H1 (cell line): ENCODE measurements around the gene SLC35E4. TPM values are rescaled to one million over a fixed set of nuclear protein-coding genes. Genes with fewer than 3 reads are reported as not detected.

Source experiments
- CTCF ChIA-PET: fragments of 300-600 bp; sonication (Branson Sonifier 250); formaldehyde crosslinking; loops from one replicate; lab custom pipeline; 2021; ENCODE audit not compliant: partially characterized antibody; lab: Charles Lee
- POLR2A ChIA-PET: fragments of 300-600 bp; sonication (Branson Sonifier 250); formaldehyde crosslinking; loops from one replicate; lab custom pipeline; 2021; ENCODE audit warnings: inconsistent platforms; ENCODE audit not compliant: partially characterized antibody; lab: Charles Lee
- DNase-seq, 2 experiments: peaks; one replicate each; pipeline versions ENCODE4 v3.0.0 to v3.0.0-alpha.2; 2010 to 2022; ENCODE audit warnings: low spot score in 2 of 2, low read depth in 1 of 2, mixed read lengths in 1 of 2
- FAIRE-seq: peaks from 2 replicates; lab custom pipeline; 2011; peaks lifted over from hg19 to GRCh38; lab: Jason Lieb, UNC
- H2AFZ ChIP-seq: 2 replicates; pipeline ENCODE4 v1.8.1; 2012; ENCODE audit warnings: low read length, inconsistent platforms
- H2AK5ac ChIP-seq: 2 replicates; pipeline ENCODE4 v1.6.1; 2013; ENCODE audit warnings: low read depth, low read length
- H2BK120ac ChIP-seq: replicated peaks from 2 replicates; pipeline ENCODE3; 2013; ENCODE audit warnings: low read depth, low read length, inconsistent platforms
- H2BK12ac ChIP-seq: 2 replicates; pipeline ENCODE4 v1.6.1; 2013; ENCODE audit warnings: low read depth, low read length
- H2BK15ac ChIP-seq: 2 replicates; pipeline ENCODE4 v1.6.1; 2013; ENCODE audit warnings: low read length
- H2BK20ac ChIP-seq: 2 replicates; pipeline ENCODE4 v1.6.1; 2013; ENCODE audit warnings: low read length
- H2BK5ac ChIP-seq: 2 replicates; pipeline ENCODE4 v1.6.1; 2013; ENCODE audit warnings: low read depth, low read length
- H3K14ac ChIP-seq: 2 replicates; pipeline ENCODE4 v1.6.1; 2013; ENCODE audit warnings: inconsistent platforms; ENCODE audit not compliant: insufficient read length
- H3K18ac ChIP-seq: 2 replicates; pipeline ENCODE4 v1.6.1; 2013; ENCODE audit warnings: low read length; ENCODE audit errors: extremely low read depth
- H3K23ac ChIP-seq: 2 replicates; pipeline ENCODE4 v1.6.1; 2013; ENCODE audit warnings: inconsistent platforms; ENCODE audit not compliant: insufficient read length
- H3K23me2 ChIP-seq: 2 replicates; pipeline ENCODE4 v1.6.1; 2013; ENCODE audit warnings: low read depth, low read length
- H3K27ac ChIP-seq: 2 replicates; pipeline ENCODE4 v1.6.1; 2011; ENCODE audit warnings: low read depth, low read length, inconsistent platforms
- H3K27me3 ChIP-seq, 4 experiments: replicated peaks in 1 of 4; 1 replicate in 1 of 4; 2 replicates in 3 of 4; pipeline versions ENCODE4 v1.6.1 to v1.8.1; 2011 to 2013; ENCODE audit warnings: low read length in 3 of 4, mild to moderate bottlenecking in 3 of 4, inconsistent platforms in 2 of 4, mixed read lengths in 2 of 4, moderate library complexity in 1 of 4; ENCODE audit not compliant: control insufficient read depth in 3 of 4, insufficient read depth in 3 of 4; ENCODE audit errors: extremely low read depth in 1 of 4
- H3K36me3 ChIP-seq, 4 experiments: 2 replicates each; pipeline versions ENCODE4 v1.6.1 to v1.8.1; 2011 to 2013; ENCODE audit warnings: mild to moderate bottlenecking in 4 of 4, low read length in 3 of 4, moderate library complexity in 2 of 4, control low read depth in 1 of 4, inconsistent platforms in 1 of 4; ENCODE audit not compliant: insufficient read depth in 4 of 4, control insufficient read depth in 2 of 4
- H3K4ac ChIP-seq: replicated peaks from 2 replicates; pipeline ENCODE3; 2013; ENCODE audit warnings: low read length, low read depth, mixed read lengths, inconsistent platforms; ENCODE audit not compliant: insufficient read length
- H3K4me1 ChIP-seq, 4 experiments: replicated peaks in 1 of 4; 1 replicate in 1 of 4; 2 replicates in 3 of 4; pipeline versions ENCODE4 v1.6.1 to v1.8.1; 2011 to 2013; ENCODE audit warnings: low read length in 3 of 4, inconsistent platforms in 2 of 4, mixed read lengths in 1 of 4; ENCODE audit not compliant: insufficient read depth in 4 of 4, control insufficient read depth in 3 of 4
- H3K4me2 ChIP-seq, 2 experiments: 2 replicates each; pipeline versions ENCODE4 v1.6.1 to v1.8.1; 2011 to 2013; ENCODE audit warnings: low read depth in 2 of 2, low read length in 2 of 2, control low read depth in 1 of 2, inconsistent platforms in 1 of 2, mild to moderate bottlenecking in 1 of 2; ENCODE audit not compliant: insufficient read depth in 1 of 2
- H3K4me3 ChIP-seq, 4 experiments: fragments of 200-600, 300-600 bp in 1 of 4; sonication (generic), shearing (Covaris generic), sonication (Bioruptor Twin) in 1 of 4; 2 replicates each; pipeline versions ENCODE4 v1.5.1 to v1.8.1; 2011 to 2016; ENCODE audit warnings: low read length in 4 of 4, low read depth in 3 of 4, control low read depth in 2 of 4, inconsistent platforms in 2 of 4, mild to moderate bottlenecking in 2 of 4, mixed read lengths in 1 of 4, moderate library complexity in 1 of 4; ENCODE audit not compliant: insufficient read depth in 2 of 4; ENCODE audit errors: extremely low read depth in 1 of 4
- H3K56ac ChIP-seq: replicated peaks from 2 replicates; pipeline ENCODE3; 2013; ENCODE audit warnings: low read depth, mild to moderate bottlenecking, mixed read lengths, low read length, inconsistent platforms; ENCODE audit not compliant: insufficient read length
- H3K79me1 ChIP-seq: 2 replicates; pipeline ENCODE4 v1.6.1; 2013; ENCODE audit warnings: low read depth, low read length, control low read depth
- H3K79me2 ChIP-seq, 2 experiments: 2 replicates each; pipeline versions ENCODE4 v1.6.1 to v1.8.1; 2012 to 2013; ENCODE audit warnings: low read length in 2 of 2, mild to moderate bottlenecking in 2 of 2, inconsistent platforms in 1 of 2; ENCODE audit not compliant: insufficient read depth in 2 of 2, control insufficient read depth in 1 of 2
- H3K9ac ChIP-seq, 4 experiments: replicated peaks in 1 of 4; 1 replicate in 1 of 4; 2 replicates in 3 of 4; pipeline versions ENCODE4 v1.6.1 to v1.8.1; 2011 to 2013; ENCODE audit warnings: low read depth in 3 of 4, low read length in 3 of 4, control low read depth in 2 of 4, mild to moderate bottlenecking in 2 of 4, moderate library complexity in 2 of 4, inconsistent platforms in 1 of 4; ENCODE audit errors: extremely low read depth in 1 of 4
- H3K9me3 ChIP-seq, 2 experiments: 2 replicates each; pipeline versions ENCODE4 v1.6.1 to v1.8.1; 2012 to 2013; ENCODE audit warnings: mild to moderate bottlenecking in 2 of 2, moderate library complexity in 2 of 2, control low read depth in 1 of 2, inconsistent platforms in 1 of 2, low read depth in 1 of 2, low read length in 1 of 2, mixed read lengths in 1 of 2; ENCODE audit not compliant: insufficient read depth in 2 of 2
- H4K20me1 ChIP-seq, 2 experiments: replicated peaks in 1 of 2; 2 replicates each; pipeline versions ENCODE3 to v1.8.1; 2011 to 2013; ENCODE audit warnings: inconsistent platforms in 2 of 2, low read length in 2 of 2, mild to moderate bottlenecking in 1 of 2; ENCODE audit not compliant: insufficient read depth in 2 of 2, control insufficient read depth in 1 of 2
- H4K5ac ChIP-seq: 2 replicates; pipeline ENCODE4 v1.6.1; 2013; ENCODE audit warnings: low read length, low read depth, mixed read lengths, inconsistent platforms; ENCODE audit not compliant: insufficient read length
- H4K8ac ChIP-seq: 2 replicates; pipeline ENCODE4 v1.8.0; 2013; ENCODE audit warnings: mild to moderate bottlenecking, moderate library complexity, low read length, inconsistent platforms; ENCODE audit not compliant: insufficient read depth; ENCODE audit errors: extremely low read depth
- H4K91ac ChIP-seq: replicated peaks from 2 replicates; pipeline ENCODE3; 2013; ENCODE audit warnings: low read length, mixed read lengths, inconsistent platforms; ENCODE audit not compliant: insufficient read length
- ASH2L ChIP-seq: fragments of 200-600, 300-600 bp; sonication (generic); IDR thresholded peaks from one replicate; pipeline ENCODE4 v1.7.1; 2017; ENCODE audit warnings: low read length
- CEBPB ChIP-seq: IDR thresholded peaks from 2 replicates; pipeline ENCODE4 v1.6.1; 2012; ENCODE audit warnings: low read depth, low read length
- CHD1 ChIP-seq: IDR thresholded peaks from 2 replicates; pipeline ENCODE4 v1.6.1; 2012; ENCODE audit warnings: low read depth, low read length, improper control_type of control experiment
- CREB1 ChIP-seq: IDR thresholded peaks from 2 replicates; pipeline ENCODE4 v1.6.1; 2012; ENCODE audit warnings: inconsistent platforms
- GABPA ChIP-seq: IDR thresholded peaks from 2 replicates; pipeline ENCODE4 v1.6.1; 2011; ENCODE audit warnings: mild to moderate bottlenecking, low read length, moderate library complexity, borderline replicate concordance; ENCODE audit not compliant: insufficient read depth
- HDAC6 ChIP-seq: IDR thresholded peaks from one replicate; pipeline ENCODE4 v1.7.1; 2012; ENCODE audit warnings: low read depth, mild to moderate bottlenecking, inconsistent platforms, low read length, moderate library complexity
- NANOG ChIP-seq: IDR thresholded peaks from 2 replicates; pipeline ENCODE4 v1.6.1; 2011; ENCODE audit warnings: low read length, low read depth, mild to moderate bottlenecking, inconsistent platforms; ENCODE audit not compliant: insufficient read depth, poor library complexity, severe bottlenecking
- PHF8 ChIP-seq: fragments of 200-600 bp; sonication (generic); conservative IDR thresholded peaks from 2 replicates; pipeline ENCODE4 v1.7.1; 2012; ENCODE audit warnings: low read depth, mild to moderate bottlenecking, inconsistent platforms, low read length, moderate library complexity
- SAP30 ChIP-seq: fragments of 300-600 bp; sonication (generic); IDR thresholded peaks from 2 replicates; pipeline ENCODE4 v1.7.1; 2012; ENCODE audit warnings: low read length, moderate library complexity, mild to moderate bottlenecking, inconsistent platforms; ENCODE audit not compliant: insufficient read depth, insufficient replicate concordance
- SIN3A ChIP-seq, 2 experiments: IDR thresholded peaks in 1 of 2; conservative IDR thresholded peaks in 1 of 2; 2 replicates each; pipeline ENCODE4 v1.6.1; 2011 to 2012; ENCODE audit warnings: low read length in 2 of 2, improper control_type of control experiment in 1 of 2, low read depth in 1 of 2, mild to moderate bottlenecking in 1 of 2
- SP1 ChIP-seq: IDR thresholded peaks from 2 replicates; pipeline ENCODE4 v1.6.1; 2011; ENCODE audit warnings: low read depth, low read length
- SP2 ChIP-seq: IDR thresholded peaks from 2 replicates; pipeline ENCODE4 v1.6.1; 2012; ENCODE audit warnings: mild to moderate bottlenecking, low read length, inconsistent platforms
- SP4 ChIP-seq: IDR thresholded peaks from 2 replicates; pipeline ENCODE4 v1.6.1; 2012; ENCODE audit warnings: low read length, inconsistent platforms
- SRF ChIP-seq: IDR thresholded peaks from 2 replicates; pipeline ENCODE4 v1.6.1; 2011; ENCODE audit warnings: mild to moderate bottlenecking, low read depth, low read length, moderate library complexity
- TAF1 ChIP-seq: IDR thresholded peaks from 2 replicates; pipeline ENCODE4 v1.6.1; 2011; ENCODE audit warnings: mild to moderate bottlenecking, low read depth, low read length
- WGBS, 2 experiments: shearing (Covaris generic) in 1 of 2; methylation state at CpG; one replicate each; pipeline versions ENCODE4 v1.1.6 to v1.1.7; 2013 to 2015; ENCODE audit warnings: low lambda C conversion rate in 2 of 2, mixed read lengths in 2 of 2, inconsistent platforms in 1 of 2, low coverage in 1 of 2, missing lambda C conversion rate in 1 of 2; ENCODE audit not compliant: insufficient replicate concordance in 2 of 2, insufficient coverage in 1 of 2, insufficient read length in 1 of 2; ENCODE audit errors: extremely low coverage in 1 of 2, missing lambda C conversion rate in 1 of 2; 5-methylcytosine and 5-hydroxymethylcytosine counted together
- polyA plus RNA-seq, 7 experiments: library from polyadenylated mRNA; depleted of rRNA in 3 of 7; stranded (reverse) in 5 of 7; unstranded in 2 of 7; fragments of >200 nt in 5 of 7; fragments of 200-250 nt in 2 of 7; gene quantifications; 1 replicate in 5 of 7; 2 replicates in 1 of 7; 4 replicates in 1 of 7; pipeline versions ENCODE4 v1.2.1 to v1.2.3, GENCODE V29; 2011 to 2013; ENCODE audit warnings: missing spikeins in 2 of 7, mixed read lengths in 2 of 7
- total RNA-seq: library from RNA; stranded (reverse); fragmentation: NEBNext Ultra II Directional; extraction: Animal tissue kit (Norgen Biotek cat#: 25700); gene quantifications from 2 replicates; pipeline ENCODE4 v1.2.1, GENCODE V29; 2021

SLC35E4 gene
- total and polyA plus RNA-seq, 2 of the 8 experiments (the other 6 are each of a cell fraction or from before 2014, with no cell fraction given), result 5.1 to 5.6 TPM

DNA sequence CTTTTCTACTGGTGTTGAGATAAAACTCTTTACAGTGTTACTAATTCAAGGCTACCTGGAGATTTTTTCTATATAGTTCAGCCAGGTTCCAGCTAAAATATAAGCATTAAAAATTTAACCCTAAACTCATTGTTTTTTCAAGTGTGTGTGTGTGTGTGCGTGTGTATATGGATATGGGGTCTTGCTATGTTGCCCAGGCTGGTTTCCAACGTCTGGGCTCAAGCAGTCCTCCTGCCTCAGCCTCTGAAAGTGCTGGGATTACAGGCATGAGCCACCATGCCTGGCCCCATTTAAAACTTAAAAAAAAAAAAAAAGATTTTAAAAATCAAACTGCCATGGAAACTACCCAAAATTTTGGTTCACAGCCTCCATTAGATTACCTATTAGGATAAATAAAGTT, 39.4 kb upstream of the SLC35E4 start:
- no peak overlapping the region for H2BK15ac ChIP-seq
- no peak overlapping the region for H3K23ac ChIP-seq
- WGBS, 2 experiments, result 79% methylated on average over 2 of the region's 2 CpGs; no CpG with 5 or more reads in 1 of the 2 experiments
- peaks cover 2% of the 10 kb centered on the region for H3K23me2 ChIP-seq
- FAIRE-seq (no peak), DNase-seq (no peak)
- H4K5ac ChIP-seq, result no peak overlapping the region
- H4K20me1 ChIP-seq, result peaks cover 0 to 2% of the 10 kb centered on the region in 2 experiments
- H2BK120ac ChIP-seq, result no peak overlapping the region
- H2BK20ac ChIP-seq, result no peak overlapping the region
- no peak overlapping the region for H3K4ac ChIP-seq
- H3K79me2 ChIP-seq, result peaks cover 3 to 5% of the 10 kb centered on the region in 2 experiments
- no peak overlapping the region for H4K91ac ChIP-seq
- H3K4me3 ChIP-seq, result no peak overlapping the region
- H3K4me1 ChIP-seq, result 0 out of 7 replicates have a peak, but pooled peaks cover 0 to under 1% (median 0%) of the 10 kb centered on the region in 4 experiments
- no peak overlapping the region for H2AK5ac ChIP-seq
- no peaks in the 10 kb centered on the region for H3K79me1 ChIP-seq
- CTCF ChIA-PET, result interaction anchor here (0.9 to 7.6 kb wide), 3 partner anchors 10 to 159 kb away, joined by 3 to 52 read pairs (median 3); partner anchors contain the start of gene TCN2
- H3K27me3 ChIP-seq, result no peaks in the 10 kb centered on the region; a peak in 2 of 7 replicates
- H3K9me3 ChIP-seq, result no peaks in the 10 kb centered on the region
- no peak overlapping the region for H4K8ac ChIP-seq
- no peak overlapping the region for H2BK12ac ChIP-seq
- H3K18ac ChIP-seq, result no peak overlapping the region
- no peaks in the 10 kb centered on the region for H3K36me3 ChIP-seq
- no peak overlapping the region for H2BK5ac ChIP-seq
- POLR2A ChIA-PET, result interaction anchor here (0.7 to 0.9 kb wide), 3 partner anchors 9 to 62 kb away, joined by 3 to 4 read pairs (median 3); no protein-coding TSS in a partner anchor
- H3K9ac ChIP-seq, result no peak overlapping the region
- no peak overlapping the region for H2AFZ ChIP-seq
- H3K4me2 ChIP-seq, result no peak overlapping the region
- H3K56ac ChIP-seq, result no peak overlapping the region
- no peak overlapping the region for H3K14ac ChIP-seq
- H3K27ac ChIP-seq, result no peak overlapping the region
- TF ChIP-seq NANOG (no peak), SP2 (no peak), TAF1 (no peak), CHD1 (no peak), SP1 (no peak), CEBPB (no peak), HDAC6 (no peak), PHF8 (no peak), SP4 (no peak), GABPA (no peak), CREB1 (no peak), SAP30 (no peak), ASH2L (no peak), SRF (no peak), SIN3A (conservative IDR thresholded peaks at IDR 0.05 in 1 of 2, IDR thresholded peaks at IDR 0.05 in 1 of 2; ENCODE audit: low read depth in 1 of 2, low read length in 2 of 2) (no peak)
